H1 (cell line): ENCODE results near the gene RNASEL. TPM values are rescaled to one million over a fixed set of nuclear protein-coding genes. Genes with fewer than 3 reads are reported as not detected.

Source experiments
- CHD7 ChIP-seq: fragments of 300-600 bp; sonication (generic); IDR thresholded peaks from 2 replicates; pipeline ENCODE4 v1.7.1; 2012; ENCODE audit warnings: low read length, moderate library complexity, mild to moderate bottlenecking, inconsistent platforms; ENCODE audit not compliant: insufficient replicate concordance
- E2F6 ChIP-seq: IDR thresholded peaks from 2 replicates; pipeline ENCODE4 v1.6.1; 2012; ENCODE audit warnings: inconsistent platforms
- FOSL1 ChIP-seq: IDR thresholded peaks from 2 replicates; pipeline ENCODE4 v1.6.1; 2011; ENCODE audit warnings: mild to moderate bottlenecking, low read depth, low read length, moderate library complexity; ENCODE audit not compliant: insufficient read depth
- HDAC6 ChIP-seq: IDR thresholded peaks from one replicate; pipeline ENCODE4 v1.7.1; 2012; ENCODE audit warnings: low read depth, mild to moderate bottlenecking, inconsistent platforms, low read length, moderate library complexity
- JUN ChIP-seq: IDR thresholded peaks from 2 replicates; pipeline ENCODE4 v1.6.1; 2011; ENCODE audit warnings: low read depth, mild to moderate bottlenecking, improper control_type of control experiment, low read length
- RAD21 ChIP-seq, 2 experiments: IDR thresholded peaks in 1 of 2; conservative IDR thresholded peaks in 1 of 2; 2 replicates each; pipeline ENCODE4 v1.6.1; 2011; ENCODE audit warnings: low read depth in 2 of 2, low read length in 2 of 2, improper control_type of control experiment in 1 of 2, inconsistent platforms in 1 of 2, mild to moderate bottlenecking in 1 of 2, moderate library complexity in 1 of 2
- SIN3A ChIP-seq, 2 experiments: IDR thresholded peaks in 1 of 2; conservative IDR thresholded peaks in 1 of 2; 2 replicates each; pipeline ENCODE4 v1.6.1; 2011 to 2012; ENCODE audit warnings: low read length in 2 of 2, improper control_type of control experiment in 1 of 2, low read depth in 1 of 2, mild to moderate bottlenecking in 1 of 2
- SP4 ChIP-seq: IDR thresholded peaks from 2 replicates; pipeline ENCODE4 v1.6.1; 2012; ENCODE audit warnings: low read length, inconsistent platforms
- SUZ12 ChIP-seq: fragments of 200-600 bp; sonication (generic); IDR thresholded peaks from 2 replicates; pipeline ENCODE4 v1.6.1; 2012; ENCODE audit warnings: mild to moderate bottlenecking, inconsistent platforms, low read length, moderate library complexity, mixed read lengths
- TAF1 ChIP-seq: IDR thresholded peaks from 2 replicates; pipeline ENCODE4 v1.6.1; 2011; ENCODE audit warnings: mild to moderate bottlenecking, low read depth, low read length
- TEAD4 ChIP-seq: IDR thresholded peaks from 2 replicates; pipeline ENCODE4 v1.6.1; 2012; ENCODE audit warnings: low read depth, low read length, inconsistent platforms, mixed read lengths
- polyA plus RNA-seq, 7 experiments: library from polyadenylated mRNA; depleted of rRNA in 3 of 7; stranded (reverse) in 5 of 7; unstranded in 2 of 7; fragments of >200 nt in 5 of 7; fragments of 200-250 nt in 2 of 7; gene quantifications; 1 replicate in 5 of 7; 2 replicates in 1 of 7; 4 replicates in 1 of 7; pipeline versions ENCODE4 v1.2.1 to v1.2.3, GENCODE V29; 2011 to 2013; ENCODE audit warnings: missing spikeins in 2 of 7, mixed read lengths in 2 of 7
- total RNA-seq: library from RNA; stranded (reverse); fragmentation: NEBNext Ultra II Directional; extraction: Animal tissue kit (Norgen Biotek cat#: 25700); gene quantifications from 2 replicates; pipeline ENCODE4 v1.2.1, GENCODE V29; 2021

RNASEL gene
- total and polyA plus RNA-seq, 2 of the 8 experiments (the other 6 are each of a cell fraction or from before 2014, with no cell fraction given) = 0.39 to 0.78 TPM

GRCh38 chr1:182611326-182611725 is 22.3 kb upstream of the RNASEL start (continued):
- TF ChIP-seq CHD7 (no peak), RAD21 (IDR thresholded peaks at IDR 0.05 in 1 of 2, conservative IDR thresholded peaks at IDR 0.05 in 1 of 2; ENCODE audit: low read depth in 2 of 2, low read length in 2 of 2) (no peak), HDAC6 (no peak), TAF1 (no peak), JUN (no peak), FOSL1 (no peak), TEAD4 (no peak), SIN3A (conservative IDR thresholded peaks at IDR 0.05 in 1 of 2, IDR thresholded peaks at IDR 0.05 in 1 of 2; ENCODE audit: low read depth in 1 of 2, low read length in 2 of 2) (no peak), SUZ12 (no peak), E2F6 (no peak), SP4 (no peak)
